HG02943 (cell line): Measurements from ENCODE around the gene SH3RF3.

Experiments
- ATAC-seq: cut with Tn5 transposase; IDR thresholded peaks from one replicate; pipeline ENCODE4 v1.9.1; 2021; ENCODE audit warnings: mild to moderate bottlenecking, low read depth, moderate library complexity; ENCODE audit not compliant: unreplicated experiment

The SH3RF3 gene

GRCh38 chr2:109231428-109231827 lies 102.4 kb downstream of the SH3RF3 start:
- ATAC-seq: no peak

GRCh38 chr2:109231996-109232705 lies 103.1 kb downstream of the SH3RF3 start:
- ATAC-seq: no peak

- no peak for ATAC-seq
Measured at GRCh38 chr2:109232909-109233308, 103.9 kb downstream of the SH3RF3 start.

GRCh38 chr2:109233643-109234042 lies 104.6 kb downstream of the SH3RF3 start:
- ATAC-seq: no peak

- no peak for ATAC-seq
Measured at GRCh38 chr2:109234355-109234754, 105.3 kb downstream of the SH3RF3 start.

GRCh38 chr2:109236147-109236546 lies 107.1 kb downstream of the SH3RF3 start:
- ATAC-seq: no peak

- ATAC-seq: no peak
Measured at GRCh38 chr2:109237792-109238191, 108.8 kb downstream of the SH3RF3 start.

GRCh38 chr2:109238580-109238979 lies 109.6 kb downstream of the SH3RF3 start:
- peak; percentile 92 for ATAC-seq

- ATAC-seq: no peak
Measured at GRCh38 chr2:109239720-109240119, 110.7 kb downstream of the SH3RF3 start.

GRCh38 chr2:109242210-109242653 lies 113.2 kb downstream of the SH3RF3 start:
- ATAC-seq: no peak

- no peak for ATAC-seq
Measured at GRCh38 chr2:109242654-109243331, 113.8 kb downstream of the SH3RF3 start.

- no peak for ATAC-seq
Measured at GRCh38 chr2:109243526-109244303, 114.7 kb downstream of the SH3RF3 start.

GRCh38 chr2:109244304-109244582 lies 115.2 kb downstream of the SH3RF3 start:
- ATAC-seq: no peak

- no peak for ATAC-seq
Measured at GRCh38 chr2:109244750-109245382, 115.9 kb downstream of the SH3RF3 start.

- ATAC-seq: no peak
Measured at GRCh38 chr2:109246176-109246575, 117.2 kb downstream of the SH3RF3 start.

- ATAC-seq: no peak
Measured at GRCh38 chr2:109246616-109247015, 117.6 kb downstream of the SH3RF3 start.

- ATAC-seq: no peak
Measured at GRCh38 chr2:109247340-109247739, 118.3 kb downstream of the SH3RF3 start.

- ATAC-seq: no peak
Measured at GRCh38 chr2:109247812-109248211, 118.8 kb downstream of the SH3RF3 start.

- ATAC-seq: no peak
Measured at GRCh38 chr2:109248590-109248989, 119.6 kb downstream of the SH3RF3 start.

GRCh38 chr2:109253217-109253616 lies 124.2 kb downstream of the SH3RF3 start:
- no peak for ATAC-seq
